ENCODE results near the gene TRRAP. TPM values are rescaled to one million over a fixed set of nuclear protein-coding genes. Genes with fewer than 3 reads are reported as not detected.

TRRAP gene
- total RNA-seq, 2 donors from 2014 or later = 21.1 to 25.2 TPM

GRCh38 chr7:98834949-98835348, 43.4 kb upstream of the TRRAP start:
- H3K27me3 ChIP-seq = no peaks in the 10 kb centered on the region
- H3K36me3 ChIP-seq (replicated peaks in 1 of 2; ENCODE audit: insufficient read depth in 1 of 2, low read depth in 2 of 2) = no peaks in the 10 kb centered on the region
- no peak overlapping the region for H3K4me3 ChIP-seq
- H3K27ac ChIP-seq = no peak overlapping the region
- no peak for ATAC-seq
- no peaks in the 10 kb centered on the region for H3K4me1 ChIP-seq
- intact Hi-C loops (cut with DNase I) = no loop called here
- no peak for DNase-seq
- H3K9me3 ChIP-seq = no peaks in the 10 kb centered on the region
- no peak for TF ChIP-seq POLR2A (IDR thresholded peaks at IDR 0.05)
- no peak for TF ChIP-seq CTCF (IDR thresholded peaks at IDR 0.05)
- WGBS, 2 donors = 63 to 67% methylated on average over 8 of the region's 8 CpGs

- Histone ChIP-seq H3K27me3 (no peaks in the 10 kb centered on the region), H3K4me1 (peaks cover 15% of the 10 kb centered on the region), H3K9me3 (no peaks in the 10 kb centered on the region), H3K27ac (no peak overlapping the region), H3K36me3 (replicated peaks in 1 of 2; ENCODE audit: insufficient read depth in 1 of 2, low read depth in 2 of 2) (no peaks in the 10 kb centered on the region), H3K4me3 (no peak overlapping the region)
- peak; percentile 31 to 45 (median 38) for DNase-seq
- TF ChIP-seq POLR2A (IDR thresholded peaks at IDR 0.05) (no peak), CTCF (IDR thresholded peaks at IDR 0.05) (peak in 6 of 7 experiments; percentile 19 to 39 (median 24))
- WGBS, 2 donors = 36 to 46% methylated on average over 8 to 10 of the region's 10 CpGs
- intact Hi-C loops (cut with DNase I) = no loop called here
- ATAC-seq = no peak
These were observed 41.3 kb upstream of the TRRAP start for GRCh38 chr7:98836811-98837629.

GRCh38 chr7:98837630-98837972, 40.7 kb upstream of the TRRAP start:
- intact Hi-C loops (cut with DNase I) = no loop called here
- 68 to 70% methylated on average over 5 of the region's 5 CpGs for WGBS, 2 donors

GRCh38 chr7:98840096-98840495, 38.2 kb upstream of the TRRAP start:
- DNase-seq = no peak
- intact Hi-C loops (cut with DNase I) = loop anchor here (5.0 to 10.0 kb wide), 2 partner anchors 95 to 408 kb away; no protein-coding TSS in a partner anchor
- H3K4me1 ChIP-seq = peaks cover 16% of the 10 kb centered on the region
- no peaks in the 10 kb centered on the region for H3K9me3 ChIP-seq
- ATAC-seq = no peak
- H3K27ac ChIP-seq = no peak overlapping the region
- no peak for TF ChIP-seq POLR2A (IDR thresholded peaks at IDR 0.05)
- no peak overlapping the region for H3K4me3 ChIP-seq
- no peaks in the 10 kb centered on the region for H3K27me3 ChIP-seq
- 67 to 77% methylated on average over 9 to 11 of the region's 11 CpGs for WGBS, 2 donors
- no peaks in the 10 kb centered on the region for H3K36me3 ChIP-seq (replicated peaks in 1 of 2; ENCODE audit: insufficient read depth in 1 of 2, low read depth in 2 of 2)

More at GRCh38 chr7:98837630-98837972, 40.7 kb upstream of the TRRAP start:
- DNase-seq = no peak
- TF ChIP-seq CTCF (IDR thresholded peaks at IDR 0.05) (no peak), POLR2A (IDR thresholded peaks at IDR 0.05) (no peak)
- Histone ChIP-seq H3K27me3 (no peaks in the 10 kb centered on the region), H3K4me3 (no peak overlapping the region), H3K36me3 (replicated peaks in 1 of 2; ENCODE audit: insufficient read depth in 1 of 2, low read depth in 2 of 2) (no peaks in the 10 kb centered on the region), H3K27ac (no peak overlapping the region), H3K4me1 (peaks cover 16% of the 10 kb centered on the region), H3K9me3 (no peaks in the 10 kb centered on the region)
- ATAC-seq = no peak

- Histone ChIP-seq H3K4me3 (no peak overlapping the region), H3K9me3 (no peaks in the 10 kb centered on the region), H3K27ac (peak overlapping the region in 2 of 4 donors; percentile 57 to 69), H3K4me1 (peaks cover 16% of the 10 kb centered on the region), H3K36me3 (replicated peaks in 1 of 2; ENCODE audit: insufficient read depth in 1 of 2, low read depth in 2 of 2) (no peaks in the 10 kb centered on the region), H3K27me3 (no peaks in the 10 kb centered on the region)
- DNase-seq = no peak
- WGBS, 2 donors = 43 to 45% methylated on average over 4 of the region's 4 CpGs
- no peak for ATAC-seq
- TF ChIP-seq CTCF (IDR thresholded peaks at IDR 0.05) (no peak), POLR2A (IDR thresholded peaks at IDR 0.05) (no peak)
- intact Hi-C loops (cut with DNase I) = loop anchor here (5.0 to 10.0 kb wide), 2 partner anchors 96 to 408 kb away; no protein-coding TSS in a partner anchor
These were observed 37.6 kb upstream of the TRRAP start for GRCh38 chr7:98840722-98841121.

Data from body of pancreas (tissue), 4 donors.